Measurements from ENCODE around the gene AUH.
"Not testable (repeated sequence)": the region's sequence is repeated elsewhere in the genome, so short reads cannot be mapped to it uniquely, and the experiment has no call there.

The AUH gene, protein sequence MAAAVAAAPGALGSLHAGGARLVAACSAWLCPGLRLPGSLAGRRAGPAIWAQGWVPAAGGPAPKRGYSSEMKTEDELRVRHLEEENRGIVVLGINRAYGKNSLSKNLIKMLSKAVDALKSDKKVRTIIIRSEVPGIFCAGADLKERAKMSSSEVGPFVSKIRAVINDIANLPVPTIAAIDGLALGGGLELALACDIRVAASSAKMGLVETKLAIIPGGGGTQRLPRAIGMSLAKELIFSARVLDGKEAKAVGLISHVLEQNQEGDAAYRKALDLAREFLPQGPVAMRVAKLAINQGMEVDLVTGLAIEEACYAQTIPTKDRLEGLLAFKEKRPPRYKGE

DNA sequence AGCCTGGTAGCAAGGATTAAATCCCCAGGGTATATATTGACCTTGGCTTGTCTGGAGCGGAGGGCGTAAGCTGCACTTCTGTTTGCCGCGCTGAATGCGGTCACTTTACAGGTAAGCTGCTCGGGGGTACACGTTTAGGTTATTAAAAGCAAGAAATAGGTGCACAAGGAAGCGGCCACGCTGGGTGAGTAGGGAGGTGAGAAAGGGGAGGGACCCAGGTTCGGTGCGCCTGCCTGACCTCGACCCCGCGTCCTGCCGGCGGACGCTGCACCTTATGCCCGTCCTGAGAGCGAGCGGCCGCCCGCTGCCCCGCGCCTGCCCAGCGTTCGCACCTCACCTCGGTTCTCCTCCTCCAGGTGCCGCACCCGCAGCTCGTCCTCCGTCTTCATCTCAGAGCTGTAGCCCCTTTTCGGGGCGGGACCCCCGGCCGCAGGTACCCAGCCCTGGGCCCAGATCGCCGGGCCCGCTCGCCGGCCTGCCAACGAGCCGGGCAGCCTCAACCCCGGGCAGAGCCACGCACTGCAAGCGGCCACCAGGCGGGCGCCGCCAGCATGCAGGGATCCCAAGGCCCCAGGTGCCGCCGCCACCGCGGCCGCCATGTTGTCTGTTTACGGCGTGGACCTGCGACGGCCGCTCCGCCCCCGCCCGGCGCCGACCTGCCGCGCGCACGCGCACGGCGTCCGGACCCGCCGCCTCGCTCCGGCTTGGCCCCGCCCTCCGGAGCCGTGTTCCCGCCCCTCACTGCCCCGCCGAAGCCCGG is at the start of gene AUH:
AUH (minus strand) TSS at position 628 of the 760 bp plus-strand sequence; CDS start at position 599, 29 bp downstream.
- DNase-seq (ENCODE audit: low read depth) = peak; percentile 72

DNA sequence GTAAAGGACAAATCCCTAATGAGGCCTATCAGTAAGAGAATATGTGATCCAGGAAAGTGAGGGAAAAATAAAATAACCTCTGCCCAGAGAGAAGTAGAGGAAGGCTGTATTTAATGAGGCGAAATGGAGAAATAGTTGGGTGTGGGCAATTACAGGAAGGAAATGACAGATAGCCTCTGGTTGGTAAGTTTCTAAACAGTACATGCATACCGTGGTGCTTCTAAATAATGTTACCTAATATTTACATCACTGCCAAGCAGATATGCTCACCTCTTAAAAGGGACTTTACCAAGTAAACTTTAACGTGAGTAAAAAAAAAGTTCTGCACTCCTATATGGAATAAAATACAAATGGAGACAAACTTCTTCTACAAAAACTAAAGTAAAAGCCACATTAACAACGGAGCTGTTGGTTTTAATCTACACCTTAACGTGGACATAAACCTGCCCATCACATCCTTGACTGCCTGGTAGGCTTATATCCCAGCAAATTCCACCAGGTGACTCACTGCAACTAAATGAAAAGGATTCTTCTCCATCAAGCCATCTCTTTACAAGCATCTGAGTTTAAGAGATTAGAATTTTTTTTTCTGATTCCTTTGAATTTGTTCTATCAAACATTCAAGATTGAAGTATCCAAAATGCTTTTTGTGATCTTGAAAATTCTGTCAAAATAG is 49.5 kb upstream of the AUH start:
- no peak for DNase-seq (ENCODE audit: low read depth)

DNA sequence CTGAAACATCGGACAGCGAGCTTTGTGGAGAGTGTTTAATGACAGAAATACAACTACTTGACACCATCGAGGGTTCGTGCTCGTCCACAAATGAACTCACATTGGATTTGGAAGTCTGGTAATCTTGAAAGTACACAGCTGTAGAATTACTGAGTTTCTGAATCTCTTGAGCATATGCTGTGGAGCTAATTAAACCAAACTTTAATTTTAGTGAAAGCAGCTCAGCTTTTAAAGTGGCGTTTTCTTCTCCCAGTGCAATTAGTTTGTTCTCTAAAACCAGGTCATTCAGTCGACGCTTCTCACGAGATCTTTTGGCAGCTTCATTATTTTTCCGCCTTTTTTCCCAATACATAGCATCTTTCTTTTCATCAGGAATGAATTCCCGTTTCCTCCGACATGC is 48.4 kb upstream of the AUH start:
- DNase-seq (ENCODE audit: low read depth) = no peak

DNA sequence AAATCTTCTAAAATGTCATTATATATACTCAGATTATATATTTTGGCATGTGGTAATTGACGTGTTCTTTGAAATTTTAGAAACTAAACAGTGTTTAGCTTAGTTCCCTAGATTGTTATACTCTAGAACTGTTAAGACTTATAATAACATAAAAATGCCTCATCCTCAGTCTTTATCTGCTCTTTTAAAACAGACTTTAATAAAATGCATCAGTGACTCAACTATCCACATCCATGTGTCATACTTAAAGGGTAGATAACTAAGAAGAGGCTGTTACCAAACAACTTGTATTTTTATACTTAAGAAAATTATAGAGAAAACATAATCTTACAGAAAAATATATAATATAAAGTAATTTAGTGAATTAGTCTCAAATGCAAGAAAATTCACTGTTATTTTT is 46.8 kb upstream of the AUH start:
- DNase-seq (ENCODE audit: low read depth) = no peak

DNA sequence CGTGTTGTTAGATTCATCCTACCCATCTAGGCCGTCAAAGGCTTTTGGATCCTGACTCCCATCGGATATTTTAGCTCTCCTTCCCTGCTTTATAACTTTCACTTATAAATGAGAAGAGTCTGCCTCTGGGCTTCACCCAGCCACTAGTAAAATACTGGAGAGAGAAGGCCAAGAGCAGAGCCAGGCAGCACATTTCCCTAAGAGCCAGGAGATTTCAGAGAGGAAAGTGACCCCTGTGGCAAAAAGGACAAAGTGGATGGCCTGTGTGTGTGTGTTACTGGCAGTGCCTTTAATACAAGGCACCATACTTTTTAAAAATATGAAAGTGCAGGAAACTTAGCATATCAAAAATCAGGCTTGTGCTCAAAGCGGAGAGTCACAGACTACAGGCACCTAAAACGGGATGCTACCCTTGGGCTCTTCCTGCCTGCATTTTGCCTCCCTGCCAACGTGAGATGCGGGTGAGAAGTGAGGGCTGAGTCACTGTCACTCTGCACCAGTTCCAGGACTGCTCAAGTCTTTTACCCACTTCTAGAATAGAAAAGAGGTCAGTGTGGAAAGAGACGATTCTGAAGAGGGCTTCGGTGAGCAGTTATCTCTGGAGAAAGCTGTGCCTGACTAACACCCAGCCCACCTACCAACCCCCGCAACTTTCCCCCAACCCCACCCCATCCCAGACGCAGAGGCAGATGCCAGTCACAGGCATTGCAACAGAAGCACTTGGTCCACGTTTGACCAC is 46.0 kb upstream of the AUH start:
- DNase-seq (ENCODE audit: low read depth) = no peak

DNA sequence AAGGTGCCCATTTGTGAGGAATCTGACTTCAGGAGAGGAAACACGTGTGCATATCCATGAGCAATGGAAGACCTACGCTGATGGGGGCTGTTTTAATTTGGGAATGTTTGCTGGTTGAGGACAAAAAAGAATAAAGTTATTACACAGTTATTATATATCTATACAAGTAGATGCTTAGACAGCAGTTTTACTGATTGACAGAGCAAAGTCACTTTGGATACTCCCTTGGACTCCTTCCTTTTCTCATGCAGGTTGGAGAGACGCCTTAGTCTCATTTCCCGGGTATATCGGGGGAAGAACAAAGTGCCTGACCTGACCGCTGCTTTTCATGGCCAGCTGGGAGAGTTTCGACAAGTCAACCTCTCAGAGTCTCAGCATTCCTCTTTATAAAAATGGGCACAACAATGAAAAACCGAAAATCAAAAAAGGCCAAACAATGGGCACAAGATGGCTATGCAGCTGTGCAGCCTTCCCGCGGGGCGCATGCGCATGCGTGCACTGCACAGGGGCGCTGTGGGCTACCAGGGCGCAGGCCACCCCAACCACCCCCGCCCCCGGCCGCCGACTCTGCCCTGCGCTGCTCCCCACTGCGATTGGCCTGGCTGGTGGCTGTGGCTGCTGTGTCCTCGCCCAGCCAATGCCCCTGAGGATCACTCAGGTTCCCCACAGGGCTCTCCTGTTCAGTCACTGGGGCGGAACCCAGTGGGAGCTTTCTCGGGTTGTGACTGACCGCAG is 43.8 kb upstream of the AUH start:
- no peak for DNase-seq (ENCODE audit: low read depth)

DNA sequence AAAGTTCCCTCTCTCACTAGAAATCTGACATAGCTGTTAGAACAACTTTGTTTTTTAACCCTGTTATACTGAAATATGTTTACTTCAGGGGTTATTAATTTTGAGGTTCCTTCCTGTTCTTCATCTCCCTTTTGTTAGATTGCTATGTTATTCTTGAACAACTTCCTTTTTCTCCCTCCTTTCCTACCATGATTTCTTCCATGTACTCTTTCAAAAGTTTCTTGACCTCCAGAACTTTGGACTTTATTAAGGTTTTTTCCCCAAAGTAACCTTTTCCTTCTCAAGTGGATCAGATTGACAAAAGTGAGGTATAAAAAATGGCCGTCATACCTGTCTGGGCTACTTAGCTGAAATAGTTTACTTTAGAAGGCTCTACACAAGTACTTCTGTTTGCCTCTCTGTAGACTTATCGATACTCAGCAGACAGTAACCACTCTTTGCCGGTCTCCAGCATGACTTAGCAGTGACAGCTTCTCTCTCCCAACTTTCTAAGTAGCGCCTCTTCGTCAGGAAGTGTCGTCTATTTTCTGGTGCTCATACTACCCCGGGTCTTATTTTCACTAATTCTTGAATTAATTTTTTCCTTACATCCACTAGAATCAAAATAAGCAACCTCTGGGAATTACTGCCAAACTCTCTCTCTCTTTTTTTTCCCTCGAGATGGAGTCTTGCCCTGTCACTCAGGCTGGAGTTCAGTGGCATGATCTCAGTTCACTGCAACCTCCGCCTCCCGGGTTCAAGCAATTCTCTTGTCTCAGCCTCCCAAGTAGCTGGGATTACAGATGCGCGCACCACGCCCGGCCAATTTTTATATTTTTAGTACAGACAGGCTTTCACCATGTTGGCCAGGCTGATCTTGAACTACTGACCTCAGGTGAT is 42.2 kb upstream of the AUH start:
- DNase-seq (ENCODE audit: low read depth) = no peak

DNA sequence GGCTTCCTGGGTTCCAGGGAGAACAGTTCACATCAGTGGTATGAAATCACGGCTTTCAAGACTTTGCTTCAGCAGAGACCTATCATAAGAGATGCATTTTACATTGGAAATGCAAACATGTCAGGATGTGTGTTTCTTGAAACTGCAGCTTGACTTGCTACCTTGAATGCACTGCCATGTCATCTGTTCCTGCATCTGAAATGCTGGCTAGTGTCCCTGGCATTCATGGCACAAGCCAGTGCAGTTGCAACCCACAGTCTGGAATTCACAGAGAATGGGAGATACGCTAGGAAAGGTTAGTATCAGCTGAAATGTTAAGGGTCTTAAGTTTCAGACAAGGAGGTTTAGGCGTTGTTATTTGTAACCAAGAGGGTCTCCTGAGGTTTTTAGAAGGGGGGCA is 37.2 kb upstream of the AUH start:
- no peak for DNase-seq (ENCODE audit: low read depth)

DNA sequence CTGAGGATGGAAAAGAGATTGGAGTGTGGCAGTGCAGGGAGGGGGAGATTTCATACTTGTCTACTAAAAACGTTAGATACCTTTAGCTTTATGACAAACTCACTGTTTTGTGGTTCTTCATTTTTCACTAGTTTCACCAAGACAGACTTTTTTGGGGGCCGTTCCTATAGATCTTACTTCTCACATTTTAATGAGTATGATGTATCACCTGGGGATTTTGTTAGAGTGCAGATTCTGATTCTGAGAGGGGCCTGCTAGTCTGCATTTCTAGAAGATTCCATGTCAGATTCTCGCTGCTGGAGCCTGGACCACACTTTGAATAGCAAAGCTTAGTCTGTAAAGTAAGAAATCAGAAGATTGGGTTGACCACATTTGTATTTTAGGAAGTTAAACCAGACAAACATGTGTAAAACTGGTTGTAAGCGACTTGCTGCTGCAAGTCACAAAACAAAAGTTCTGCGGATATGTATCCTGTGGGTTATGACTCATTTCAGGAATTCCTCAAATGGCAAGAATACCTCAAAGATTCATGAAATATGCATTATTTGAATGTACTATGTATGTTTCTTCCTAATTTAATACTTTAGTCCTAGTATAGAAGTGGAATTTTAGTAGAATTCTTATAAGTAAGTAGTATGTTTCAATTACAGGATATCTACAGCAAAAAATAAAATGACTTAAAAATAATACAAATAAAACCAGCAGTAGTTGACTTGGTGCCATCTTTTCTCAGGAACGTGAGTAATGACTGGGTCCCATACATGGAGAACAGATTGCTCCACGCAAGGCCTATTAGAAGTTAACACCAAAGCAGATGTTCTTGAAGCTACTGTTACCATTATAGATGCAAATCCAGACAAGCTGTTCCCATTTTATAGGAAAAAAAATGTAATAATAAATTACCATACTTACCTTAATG is 34.1 kb upstream of the AUH start:
- no peak for DNase-seq (ENCODE audit: low read depth)

DNA sequence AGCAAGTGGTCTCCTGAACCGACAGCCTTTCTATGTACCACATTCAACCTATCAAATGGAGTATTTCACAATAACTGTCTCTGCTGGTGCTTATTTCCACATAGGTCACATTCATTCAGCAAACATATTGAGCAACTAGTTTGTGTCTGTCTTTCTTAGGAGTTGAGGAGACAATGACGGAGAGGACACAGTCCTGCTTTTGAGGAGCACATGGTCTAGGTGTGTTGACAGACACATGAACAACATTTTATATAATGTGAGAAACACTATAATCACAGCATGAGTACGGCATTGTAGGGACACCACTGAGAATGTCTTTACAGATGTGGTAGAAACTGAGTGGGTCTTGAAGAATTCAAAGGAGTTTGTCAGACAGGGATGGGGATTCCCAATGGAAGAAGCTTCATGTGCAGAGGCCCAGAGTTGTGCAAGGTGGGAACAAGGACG is 33.4 kb upstream of the AUH start:
- DNase-seq (ENCODE audit: low read depth) = no peak

DNA sequence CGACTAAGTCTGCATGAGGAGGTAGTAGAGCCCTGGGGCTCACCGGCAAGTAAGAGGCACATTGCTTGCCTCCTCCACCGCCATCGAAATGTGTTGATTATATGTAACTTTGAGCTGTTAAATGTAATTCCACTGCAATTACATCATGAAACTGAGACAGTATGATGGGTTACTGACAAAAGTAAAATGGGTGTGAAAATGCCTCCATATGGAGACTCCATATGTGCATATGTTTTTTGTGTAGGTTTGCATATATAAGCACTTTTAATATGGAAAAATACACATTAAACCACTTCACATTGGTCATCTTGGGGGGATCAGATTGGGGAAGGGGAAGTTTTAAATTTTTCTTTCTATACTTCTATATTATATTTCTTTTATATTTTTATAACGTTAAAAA is 32.1 kb upstream of the AUH start:
- DNase-seq (ENCODE audit: low read depth) = no peak

DNA sequence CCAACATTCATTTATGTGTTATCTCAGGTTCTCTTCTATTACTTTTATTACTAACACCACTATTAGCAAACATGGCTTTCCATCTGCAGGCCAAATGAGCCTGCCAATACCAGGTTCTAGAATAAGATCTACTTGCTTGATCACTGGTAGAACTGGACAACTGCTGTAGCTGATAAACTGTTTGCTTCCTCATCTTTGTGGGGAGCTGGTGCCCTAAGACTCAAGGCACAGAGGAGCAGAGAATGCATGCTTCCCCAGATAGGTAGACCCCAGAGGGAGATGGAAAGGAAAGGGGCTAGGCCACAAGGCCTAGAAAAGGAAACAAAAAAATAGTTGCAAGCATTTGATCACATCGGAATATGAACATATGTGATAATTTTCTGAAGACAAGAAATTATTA is 30.7 kb upstream of the AUH start:
- no peak for DNase-seq (ENCODE audit: low read depth)

DNA sequence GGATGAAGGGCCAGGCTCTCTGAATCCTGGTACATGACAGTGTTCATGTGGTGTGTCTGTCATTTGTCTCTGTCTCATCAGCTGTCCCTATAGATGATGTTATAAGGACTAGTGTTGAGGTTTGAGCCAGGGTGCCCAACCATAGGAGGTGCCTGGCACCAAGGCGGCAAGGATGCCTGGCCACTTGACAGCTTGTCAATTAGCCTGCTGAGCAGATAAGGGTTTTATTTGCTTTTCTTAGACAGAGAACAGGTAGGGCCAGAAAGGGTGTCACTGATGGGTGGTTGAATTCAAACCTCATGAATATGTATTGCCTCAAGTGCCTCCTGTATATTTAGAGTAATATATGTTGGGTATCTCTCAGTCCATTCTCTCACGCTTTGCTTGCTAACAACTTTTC is 30.1 kb upstream of the AUH start:
- no peak for DNase-seq (ENCODE audit: low read depth)

DNA sequence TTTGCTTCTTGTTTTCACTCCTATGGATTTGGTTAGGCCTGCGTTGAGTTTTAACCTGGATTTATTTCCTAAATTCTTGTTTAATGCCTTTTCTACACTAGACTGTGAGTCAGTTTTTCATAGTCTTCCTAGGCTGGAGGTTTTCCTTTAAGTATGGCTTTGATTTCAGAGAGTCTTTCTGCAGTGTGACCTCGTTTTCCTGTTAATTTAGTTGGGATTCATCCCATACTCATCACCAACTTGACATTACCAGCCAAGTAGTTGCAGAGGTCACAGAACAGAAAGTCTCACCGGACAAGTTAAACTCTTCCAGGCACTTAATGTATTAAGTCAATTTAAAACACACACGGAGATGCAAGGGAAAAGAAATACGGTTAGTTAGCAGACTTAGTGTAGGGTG is 29.7 kb upstream of the AUH start:
- DNase-seq (ENCODE audit: low read depth) = no peak

DNA sequence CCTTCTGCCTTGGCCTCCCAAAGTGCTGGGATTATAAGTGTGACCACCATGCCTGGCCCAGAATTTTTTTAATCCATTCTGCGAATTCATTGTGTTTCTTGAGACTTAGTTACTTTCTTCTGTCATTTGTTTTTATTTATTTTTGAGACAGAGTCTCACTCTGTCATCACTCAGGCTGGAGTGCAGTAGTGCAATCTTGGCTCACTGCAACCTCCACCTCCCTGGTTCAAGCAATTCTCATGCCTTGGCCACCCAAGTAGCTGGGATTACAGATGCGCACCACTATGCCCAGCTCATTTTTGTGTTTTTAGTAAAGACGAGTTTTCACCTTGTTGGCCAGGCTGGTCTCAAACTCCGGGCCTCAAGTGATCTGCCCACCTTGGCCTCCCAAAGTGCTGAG is 28.0 kb upstream of the AUH start:
- not testable (repeated sequence) for DNase-seq (ENCODE audit: low read depth)

DNA sequence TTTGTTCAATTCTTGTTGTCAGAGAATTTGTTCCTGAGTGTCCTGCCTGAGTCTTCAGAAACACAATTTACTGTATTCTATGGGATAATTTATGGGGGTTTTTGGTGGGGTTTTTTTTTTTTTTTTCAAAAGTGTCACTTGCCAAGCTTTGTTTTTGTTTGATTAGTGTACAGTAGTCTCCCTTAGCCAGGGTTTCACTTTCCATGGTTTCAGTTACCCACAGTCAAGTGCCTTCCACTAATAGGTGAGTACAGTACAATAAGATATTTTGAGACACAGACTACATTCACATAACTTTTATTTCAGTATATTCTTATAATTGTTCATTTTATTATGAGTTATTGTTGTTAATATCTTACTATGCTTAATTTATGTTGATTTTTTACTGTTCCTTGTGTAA is 25.0 kb upstream of the AUH start:
- no peak for DNase-seq (ENCODE audit: low read depth)

DNA sequence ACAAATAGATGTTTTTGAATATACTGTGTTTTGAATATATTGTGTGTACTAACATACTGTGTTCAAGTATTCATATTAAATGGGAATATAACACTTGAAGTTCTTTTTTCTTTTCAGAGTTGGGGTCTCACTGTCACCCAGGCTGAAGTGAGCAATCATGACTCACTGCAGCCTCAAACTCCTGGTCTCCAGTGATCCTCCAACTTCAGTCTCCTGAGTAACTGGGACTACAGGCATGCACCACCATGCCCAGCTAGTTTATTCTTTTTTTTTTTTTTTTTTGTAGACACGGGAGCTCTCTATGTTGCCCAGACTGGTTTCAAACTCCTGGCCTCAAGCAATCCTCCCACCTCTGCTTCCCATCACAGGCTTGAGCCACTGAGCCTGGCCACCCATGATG is 23.2 kb upstream of the AUH start:
- no peak for DNase-seq (ENCODE audit: low read depth)

DNA sequence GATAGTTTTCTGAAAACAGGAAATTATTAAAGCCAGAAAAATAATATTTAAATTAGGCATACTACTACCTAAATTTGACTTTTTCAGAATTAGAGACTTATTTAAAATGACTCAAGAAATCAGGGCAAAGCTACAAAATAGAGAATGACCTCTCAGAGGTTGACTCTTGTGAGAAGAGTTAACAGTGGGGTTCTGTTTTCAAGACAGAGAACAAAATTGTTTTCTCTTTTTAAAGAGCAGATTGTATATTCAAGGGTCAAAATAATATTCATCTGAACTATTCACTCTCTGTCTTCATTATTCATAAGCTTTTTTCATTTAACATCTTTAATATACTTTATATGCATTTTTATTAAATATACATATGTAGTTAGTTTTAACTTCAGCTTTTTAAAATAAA is 21.9 kb upstream of the AUH start:
- DNase-seq (ENCODE audit: low read depth) = no peak

DNA sequence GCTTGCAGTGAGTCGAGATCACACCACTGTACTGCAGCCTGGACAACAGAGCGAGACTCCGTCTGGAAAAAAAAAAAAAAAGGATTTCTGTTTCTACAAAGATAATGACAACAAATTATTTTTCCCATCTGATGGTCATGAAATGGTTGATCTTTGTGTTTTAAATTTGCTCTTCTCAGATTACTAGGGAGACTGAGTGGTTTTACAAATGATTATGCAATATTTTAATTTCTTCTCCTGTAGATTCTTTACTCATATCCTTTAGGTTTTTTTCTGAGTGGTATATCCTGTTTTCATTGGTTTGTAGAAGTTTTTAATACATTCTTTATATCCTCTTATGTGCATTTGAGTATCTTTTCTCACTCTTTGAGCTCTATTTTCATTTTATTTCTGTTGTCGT is 20.6 kb upstream of the AUH start:
- DNase-seq (ENCODE audit: low read depth) = no peak

DNA sequence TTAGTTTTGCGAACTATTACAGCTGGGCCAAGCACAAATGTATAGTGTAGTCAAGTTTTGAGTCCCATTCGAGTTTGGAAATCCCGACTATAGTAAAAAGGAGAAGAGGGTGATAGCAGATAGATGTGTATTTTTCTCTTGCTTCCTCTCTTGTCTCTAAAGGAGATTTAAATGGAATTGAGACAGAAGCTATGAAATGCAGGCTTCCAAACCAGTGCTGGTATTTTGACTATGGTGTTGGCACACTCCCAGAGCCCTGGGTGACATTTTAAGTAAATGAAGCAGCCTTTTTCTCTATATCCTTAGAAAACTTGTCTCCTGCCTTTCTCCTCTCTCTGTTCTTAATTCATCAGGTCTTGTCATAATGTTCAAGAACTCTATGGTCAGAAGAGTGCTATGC is 17.7 kb upstream of the AUH start:
- DNase-seq (ENCODE audit: low read depth) = no peak

Data from T-helper 22 cell (primary cell).